Measurements from ENCODE around the gene COTL1.

COTL1 gene

GRCh38 chr16:84555418-84556196 lies 62.3 kb downstream of the COTL1 start:
- in situ Hi-C loops (cut with MboI; ENCODE audit: low sequenced_read_pairs) = no loop called here

GRCh38 chr16:84554627-84555328 lies 63.1 kb downstream of the COTL1 start:
- in situ Hi-C loops (cut with MboI; ENCODE audit: low sequenced_read_pairs) = no loop called here

GRCh38 chr16:84553873-84554399 lies 63.9 kb downstream of the COTL1 start:
- in situ Hi-C loops (cut with MboI; ENCODE audit: low sequenced_read_pairs) = no loop called here

- in situ Hi-C loops (cut with MboI; ENCODE audit: low sequenced_read_pairs) = no loop called here
Measured at GRCh38 chr16:84552135-84552534, 65.7 kb downstream of the COTL1 start.

- in situ Hi-C loops (cut with MboI; ENCODE audit: low sequenced_read_pairs) = no loop called here
Measured at GRCh38 chr16:84550096-84550495, 67.8 kb downstream of the COTL1 start.

GRCh38 chr16:84548971-84549844 lies 68.7 kb downstream of the COTL1 start:
- in situ Hi-C loops (cut with MboI; ENCODE audit: low sequenced_read_pairs) = no loop called here

GRCh38 chr16:84548508-84548907 lies 69.4 kb downstream of the COTL1 start:
- in situ Hi-C loops (cut with MboI; ENCODE audit: low sequenced_read_pairs) = no loop called here

GRCh38 chr16:84547546-84548061 lies 70.3 kb downstream of the COTL1 start:
- in situ Hi-C loops (cut with MboI; ENCODE audit: low sequenced_read_pairs) = no loop called here

GRCh38 chr16:84546669-84547545 lies 71.0 kb downstream of the COTL1 start:
- in situ Hi-C loops (cut with MboI; ENCODE audit: low sequenced_read_pairs) = no loop called here

- in situ Hi-C loops (cut with MboI; ENCODE audit: low sequenced_read_pairs) = no loop called here
Measured at GRCh38 chr16:84545114-84545737, 72.7 kb downstream of the COTL1 start.

GRCh38 chr16:84544031-84544773 lies 73.7 kb downstream of the COTL1 start:
- in situ Hi-C loops (cut with MboI; ENCODE audit: low sequenced_read_pairs) = no loop called here

GRCh38 chr16:84543253-84543652 lies 74.6 kb downstream of the COTL1 start:
- in situ Hi-C loops (cut with MboI; ENCODE audit: low sequenced_read_pairs) = no loop called here

- in situ Hi-C loops (cut with MboI; ENCODE audit: low sequenced_read_pairs) = no loop called here
Measured at GRCh38 chr16:84541999-84542817, 75.7 kb downstream of the COTL1 start.

- in situ Hi-C loops (cut with MboI; ENCODE audit: low sequenced_read_pairs) = no loop called here
Measured at GRCh38 chr16:84540194-84540593, 77.7 kb downstream of the COTL1 start.

- in situ Hi-C loops (cut with MboI; ENCODE audit: low sequenced_read_pairs) = no loop called here
Measured at GRCh38 chr16:84538222-84538840, 79.5 kb downstream of the COTL1 start.

GRCh38 chr16:84537491-84538151 lies 80.3 kb downstream of the COTL1 start:
- in situ Hi-C loops (cut with MboI; ENCODE audit: low sequenced_read_pairs) = no loop called here

GRCh38 chr16:84535851-84536250 lies 82.0 kb downstream of the COTL1 start:
- in situ Hi-C loops (cut with MboI; ENCODE audit: low sequenced_read_pairs) = no loop called here

Data from HL-60/S4 (cell line).